Bronchial epithelial cell (primary cell): Measurements from ENCODE around the gene CDH22. TPM values are rescaled to one million over a fixed set of nuclear protein-coding genes. Genes with fewer than 3 reads are reported as not detected.

Source experiments
- DNase-seq: peaks from one replicate; pipeline ENCODE4 v3.0.0-alpha.2; 2010; ENCODE audit warnings: low read depth
- FAIRE-seq: peaks from 2 replicates; lab custom pipeline; 2011; peaks lifted over from hg19 to GRCh38; lab: Jason Lieb, UNC
- H3K27me3 ChIP-seq: 2 replicates; pipeline ENCODE4 v1.5.1; 2011; ENCODE audit warnings: low read length; ENCODE audit not compliant: control insufficient read depth, insufficient read depth
- H3K36me3 ChIP-seq: 2 replicates; pipeline ENCODE4 v1.5.1; 2011; ENCODE audit warnings: low read length; ENCODE audit not compliant: control insufficient read depth, insufficient read depth
- H3K4me3 ChIP-seq: 2 replicates; pipeline ENCODE4 v1.5.1; 2011; ENCODE audit warnings: mild to moderate bottlenecking, low read depth, low read length, control low read depth
- CTCF ChIP-seq: IDR thresholded peaks from 2 replicates; pipeline ENCODE4 v1.5.1; 2011; ENCODE audit warnings: mild to moderate bottlenecking, moderate library complexity, low read length, control low read depth, inconsistent platforms; ENCODE audit not compliant: insufficient read depth, severe bottlenecking
- total RNA-seq: library from RNA; depleted of rRNA; stranded (reverse); fragments of >200 nt; gene quantifications from 2 replicates; pipeline ENCODE4 v1.2.1, GENCODE V29; 2014

CDH22 gene
- total RNA-seq, 1 donor from 2014 or later: not detected

GRCh38 chr20:46323557-46323956, 15.3 kb upstream of the CDH22 start:
- Histone ChIP-seq H3K36me3 (no peaks in the 10 kb centered on the region), H3K4me3 (no peak overlapping the region), H3K27me3 (peaks cover 5% of the 10 kb centered on the region)
- no peak for DNase-seq
- peak; percentile 70 for FAIRE-seq
- no peak for TF ChIP-seq CTCF

- Histone ChIP-seq H3K4me3 (no peak overlapping the region), H3K27me3 (peaks cover 5% of the 10 kb centered on the region), H3K36me3 (no peaks in the 10 kb centered on the region)
- DNase-seq (no peak), FAIRE-seq (no peak)
- TF ChIP-seq CTCF: no peak
These were observed 14.3 kb upstream of the CDH22 start for GRCh38 chr20:46322641-46323040.

GRCh38 chr20:46317685-46318177, 9.4 kb upstream of the CDH22 start:
- FAIRE-seq (no peak), DNase-seq (no peak)
- Histone ChIP-seq H3K27me3 (peaks cover 30% of the 10 kb centered on the region), H3K4me3 (no peak overlapping the region), H3K36me3 (no peaks in the 10 kb centered on the region)
- no peak for TF ChIP-seq CTCF

- no peak for FAIRE-seq
- Histone ChIP-seq H3K4me3 (no peak overlapping the region), H3K27me3 (peaks cover 32% of the 10 kb centered on the region), H3K36me3 (no peaks in the 10 kb centered on the region)
- no peak for DNase-seq
- TF ChIP-seq CTCF: no peak
These were observed 8.8 kb upstream of the CDH22 start for GRCh38 chr20:46316984-46317684.

GRCh38 chr20:46315311-46315710, 7.0 kb upstream of the CDH22 start:
- H3K36me3 ChIP-seq: no peaks in the 10 kb centered on the region
- no peak for TF ChIP-seq CTCF
- DNase-seq (no peak), FAIRE-seq (no peak)
- H3K27me3 ChIP-seq: peaks cover 36% of the 10 kb centered on the region
- no peak overlapping the region for H3K4me3 ChIP-seq
